Stimulated activated CD8-positive, alpha-beta memory T cell treated with anti-CD3 and anti-CD28 coated beads, Interleukin-15, amount 100 ng/mL, for 24 hours (primary cell): Measurements from ENCODE around the gene RBM34.

ENCODE experiments used
- DNase-seq: peaks from one replicate; pipeline ENCODE4 v3.0.0-alpha.2; 2020; ENCODE audit warnings: low read depth

RBM34 gene

GRCh38 chr1:235156265-235156664, 4.8 kb downstream of the RBM34 start:
- no peak for DNase-seq

- no peak for DNase-seq
Observed at GRCh38 chr1:235152235-235152634, 8.8 kb downstream of the RBM34 start.

- no peak for DNase-seq
Observed at GRCh38 chr1:235151033-235151432, 10.0 kb downstream of the RBM34 start.

GRCh38 chr1:235149824-235150223, 11.2 kb downstream of the RBM34 start:
- no peak for DNase-seq

- DNase-seq, result no peak
Observed at GRCh38 chr1:235147269-235147668, 13.8 kb downstream of the RBM34 start.

GRCh38 chr1:235145639-235146038, 15.4 kb downstream of the RBM34 start:
- DNase-seq, result no peak

- no peak for DNase-seq
Observed at GRCh38 chr1:235142991-235143390, 18.1 kb downstream of the RBM34 start.

- no peak for DNase-seq
Observed at GRCh38 chr1:235139315-235139714, 21.7 kb downstream of the RBM34 start.

GRCh38 chr1:235138821-235139220, 22.2 kb downstream of the RBM34 start:
- no peak for DNase-seq

- no peak for DNase-seq
Observed at GRCh38 chr1:235136111-235136510, 24.9 kb downstream of the RBM34 start.

- no peak for DNase-seq
Observed at GRCh38 chr1:235134171-235134570, 26.9 kb downstream of the RBM34 start.

GRCh38 chr1:235133086-235133485, 28.0 kb downstream of the RBM34 start:
- DNase-seq, result no peak

GRCh38 chr1:235131961-235132360, 29.1 kb downstream of the RBM34 start:
- no peak for DNase-seq

GRCh38 chr1:235130766-235131270, 30.2 kb downstream of the RBM34 start:
- no peak for DNase-seq

- no peak for DNase-seq
Observed at GRCh38 chr1:235129774-235130570, 31.1 kb downstream of the RBM34 start.

GRCh38 chr1:235128456-235129328, 32.4 kb downstream of the RBM34 start, which contains the start of gene TOMM20:
Gene TOMM20 (minus strand): TSS chr1:235128837. CDS start chr1:235128715, 122 bp downstream.
- peak; percentile 84 for DNase-seq

- DNase-seq, result no peak
Observed at GRCh38 chr1:235127732-235128455, 33.2 kb downstream of the RBM34 start.

- no peak for DNase-seq
Observed at GRCh38 chr1:235127203-235127602, 33.8 kb downstream of the RBM34 start.

- DNase-seq, result no peak
Observed at GRCh38 chr1:235124665-235125064, 36.4 kb downstream of the RBM34 start.

- no peak for DNase-seq
Observed at GRCh38 chr1:235124111-235124510, 36.9 kb downstream of the RBM34 start.

- no peak for DNase-seq
Observed at GRCh38 chr1:235122348-235122747, 38.7 kb downstream of the RBM34 start.
